HG03159 (cell line): ENCODE results near the gene ZNF772.
A peak's percentile ranks its signal among the peaks of the same experiment; 100 is the strongest.

Source experiments
- ATAC-seq: cut with Tn5 transposase; IDR thresholded peaks from one replicate; pipeline ENCODE4 v1.9.1; 2021; ENCODE audit warnings: mild to moderate bottlenecking, moderate library complexity; ENCODE audit not compliant: unreplicated experiment

Gene ZNF772

DNA sequence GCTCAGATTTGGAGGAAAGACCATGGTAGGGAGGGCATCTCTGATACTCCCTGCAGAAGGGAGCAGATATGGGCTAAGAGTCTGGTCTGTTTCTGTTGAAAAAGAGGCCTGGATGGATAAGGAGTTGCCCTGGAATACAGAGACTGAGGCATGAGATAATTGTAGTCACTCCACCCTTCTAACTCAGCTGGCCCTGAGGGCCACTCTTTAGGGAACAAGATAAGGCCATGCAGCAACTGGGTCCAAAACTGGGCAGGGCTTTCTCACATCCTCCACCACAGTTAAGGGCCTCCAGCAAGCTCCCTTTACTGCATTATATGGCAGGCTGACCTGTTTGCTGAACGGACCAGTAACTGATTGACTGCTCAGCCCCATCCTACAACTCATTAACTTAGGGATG, 40.9 kb downstream of the ZNF772 start:
- ATAC-seq: no peak

DNA sequence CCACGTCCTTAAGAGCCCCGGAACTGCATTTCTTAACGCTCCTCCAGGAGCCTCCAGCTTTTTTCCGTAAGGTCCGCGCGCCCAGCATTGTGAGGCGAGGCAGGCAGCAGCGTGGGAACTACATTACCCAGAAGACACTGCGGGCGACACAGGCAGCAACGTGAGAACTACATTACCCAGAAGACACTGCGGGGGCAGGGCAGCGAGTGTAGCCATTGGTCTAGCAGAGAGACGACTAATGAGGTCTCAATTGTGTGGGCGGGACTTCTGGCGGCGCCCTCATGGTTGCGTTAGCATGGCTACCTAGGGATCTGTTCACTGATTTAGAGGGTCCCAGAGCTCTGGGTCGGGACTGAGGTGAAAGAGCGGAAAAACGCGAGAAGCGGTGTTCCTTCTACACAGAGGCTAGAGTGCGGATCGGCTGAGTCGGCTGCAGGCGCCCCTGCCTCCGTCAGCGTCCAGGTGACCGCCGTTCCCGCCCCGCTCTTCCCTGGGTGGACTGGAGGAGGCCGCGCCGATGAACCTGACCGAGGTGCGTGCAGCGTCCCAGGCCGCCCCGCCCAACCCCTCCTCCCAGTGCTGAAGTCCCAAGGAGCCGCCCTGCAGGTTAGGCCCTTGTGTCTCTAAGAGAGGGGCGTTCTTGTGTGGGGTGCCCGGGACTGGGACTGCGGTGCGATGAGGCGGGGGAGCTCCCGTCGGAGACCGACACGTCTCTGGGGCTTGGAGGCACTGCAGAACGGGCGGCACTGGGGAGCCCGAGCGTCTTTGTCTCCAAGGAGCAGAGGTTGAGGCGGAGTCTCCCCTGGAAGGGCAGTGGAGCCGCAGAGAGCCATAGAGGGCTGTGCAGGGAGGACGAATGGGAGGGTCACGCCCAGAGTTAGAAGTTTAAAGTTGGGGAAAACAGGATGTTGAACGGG, 42.0 kb downstream of the ZNF772 start, which contains the start of gene ZNF749:
ZNF749 (plus strand) TSS at position 264 of the 917 bp plus-strand sequence; CDS start at position 518, 254 bp downstream.
- ATAC-seq: peak; percentile 96

DNA sequence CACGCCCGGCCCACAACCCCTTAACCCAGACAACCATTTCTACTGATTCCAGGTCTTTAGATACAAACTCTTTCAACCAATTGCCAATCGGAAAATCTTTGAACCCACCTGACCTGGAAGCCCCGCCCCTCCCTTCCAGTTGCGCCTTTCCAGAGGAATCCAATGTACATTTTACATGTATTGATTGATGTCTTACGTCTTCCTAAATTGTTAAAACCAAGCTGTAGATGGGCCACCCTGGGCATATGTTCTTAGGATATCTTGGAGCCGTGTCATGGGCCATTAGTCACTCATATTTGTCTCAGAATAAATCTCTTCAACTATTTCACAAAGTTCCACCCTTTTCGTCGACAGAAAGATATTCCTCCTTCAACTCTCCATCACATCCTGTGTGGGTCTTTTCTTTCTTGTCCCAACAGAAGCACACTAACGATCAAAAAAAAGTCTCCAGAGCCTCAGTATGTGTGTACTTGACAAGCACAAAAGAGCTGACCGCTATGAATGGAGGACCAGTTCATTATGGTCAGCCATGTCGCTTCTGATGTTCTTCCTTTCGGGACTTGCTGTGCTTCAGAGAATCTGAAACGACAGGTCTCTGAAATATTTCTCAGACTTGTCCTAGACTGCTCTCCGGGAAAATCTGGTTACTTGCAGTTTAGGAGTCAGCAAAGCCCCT, 42.8 kb downstream of the ZNF772 start:
- peak; percentile 6 for ATAC-seq

GRCh38 chr19:57421037-57421436, 56.3 kb downstream of the ZNF772 start:
- ATAC-seq: no peak

- no peak for ATAC-seq
Measured at GRCh38 chr19:57419439-57419838, 57.9 kb downstream of the ZNF772 start.
